GM10266 (cell line): ENCODE results near the gene VOPP1.

Experiments used
- DNase-seq: peaks from one replicate; pipeline ENCODE4 v3.0.0; 2012; ENCODE audit errors: extremely low spot score
- CTCF ChIP-seq: IDR thresholded peaks from 2 replicates; pipeline ENCODE4 v1.5.1; 2012; ENCODE audit warnings: mild to moderate bottlenecking, low read depth; ENCODE audit not compliant: control insufficient read depth, insufficient read depth; ENCODE audit errors: missing control alignments

VOPP1 gene

GRCh38 chr7:55531536-55531935 is 40.8 kb downstream of the VOPP1 start:
- DNase-seq: no peak
- TF ChIP-seq CTCF: no peak

- TF ChIP-seq CTCF: no peak
- DNase-seq: no peak
These were observed 45.0 kb downstream of the VOPP1 start for GRCh38 chr7:55527307-55527706.

GRCh38 chr7:55526770-55527169 is 45.5 kb downstream of the VOPP1 start:
- TF ChIP-seq CTCF: no peak
- DNase-seq: no peak

- TF ChIP-seq CTCF: no peak
- no peak for DNase-seq
These were observed 46.0 kb downstream of the VOPP1 start for GRCh38 chr7:55526329-55526728.

- TF ChIP-seq CTCF: no peak
- DNase-seq: no peak
These were observed 47.6 kb downstream of the VOPP1 start for GRCh38 chr7:55524558-55525310.

GRCh38 chr7:55523366-55523765 is 48.9 kb downstream of the VOPP1 start:
- no peak for TF ChIP-seq CTCF
- DNase-seq: no peak
